IMR-90 (cell line): ENCODE results near the gene SHB. TPM values are rescaled to one million over a fixed set of nuclear protein-coding genes. Genes with fewer than 3 reads are reported as not detected.

Source experiments
- ATAC-seq: fragments of 200-7000 bp; cut with Tn5 transposase; 2 replicates; pipeline ENCODE4 v1.9.1; 2020; ENCODE audit warnings: low read depth, mild to moderate bottlenecking, moderate library complexity
- BruUV-seq: library from RNA; stranded (reverse); fragments of 400-500 nt; replicated peaks from 2 replicates; lab custom pipeline; 2021; lab: Mats Ljungman, UMichigan
- CTCF ChIA-PET: fragments of 300-600 bp; formaldehyde crosslinking; extraction: SDS; loops from one replicate; lab custom pipeline; 2021; ENCODE audit warnings: antibody characterized with exemption; lab: Yijun Ruan, JAX
- POLR2A ChIA-PET: fragments of 300-600 bp; sonication (Branson Sonifier 250); formaldehyde crosslinking; loops from one replicate; lab custom pipeline; 2022; ENCODE audit warnings: antibody characterized with exemption; ENCODE audit not compliant: unreplicated experiment; lab: Charles Lee
- DNase-seq: peaks from one replicate; pipeline ENCODE4 v3.0.0; 2013
- H2AFZ ChIP-seq: replicated peaks from 2 replicates; pipeline ENCODE3; 2013; ENCODE audit warnings: low read length, mild to moderate bottlenecking; ENCODE audit not compliant: poor library complexity
- H2AK5ac ChIP-seq: 2 replicates; pipeline ENCODE4 v1.6.1; 2013; ENCODE audit warnings: low read depth, low read length, inconsistent platforms
- H2AK9ac ChIP-seq: replicated peaks from 2 replicates; pipeline ENCODE3; 2013; ENCODE audit warnings: mild to moderate bottlenecking, low read depth, low read length, moderate library complexity; ENCODE audit not compliant: poor library complexity
- H2BK120ac ChIP-seq: 2 replicates; pipeline ENCODE4 v1.6.1; 2013; ENCODE audit warnings: low read depth, low read length, inconsistent platforms
- H2BK15ac ChIP-seq: 3 replicates; pipeline ENCODE4 v1.6.1; 2013; ENCODE audit warnings: low read depth, low read length, inconsistent platforms
- H2BK20ac ChIP-seq: 2 replicates; pipeline ENCODE4 v1.6.1; 2013; ENCODE audit warnings: low read depth, mild to moderate bottlenecking, inconsistent platforms, low read length, moderate library complexity
- H2BK5ac ChIP-seq: 2 replicates; pipeline ENCODE4 v1.6.1; 2013; ENCODE audit warnings: mild to moderate bottlenecking, low read depth, low read length, inconsistent platforms; ENCODE audit not compliant: poor library complexity, severe bottlenecking
- H3K14ac ChIP-seq: replicated peaks from 2 replicates; pipeline ENCODE4 v1.6.1; 2013; ENCODE audit warnings: low read depth, low read length, inconsistent platforms
- H3K18ac ChIP-seq: 2 replicates; pipeline ENCODE4 v1.6.1; 2013; ENCODE audit warnings: low read depth, low read length, control low read depth
- H3K23ac ChIP-seq: 2 replicates; pipeline ENCODE4 v1.6.1; 2013; ENCODE audit warnings: low read depth, low read length, inconsistent platforms
- H3K27ac ChIP-seq: 2 replicates; pipeline ENCODE4 v1.5.1; 2013; ENCODE audit warnings: mild to moderate bottlenecking, control low read depth, low read length; ENCODE audit not compliant: insufficient read depth
- H3K27me3 ChIP-seq: 2 replicates; pipeline ENCODE4 v1.6.1; 2013; ENCODE audit warnings: low read length; ENCODE audit not compliant: control insufficient read depth, insufficient read depth
- H3K36me3 ChIP-seq: 2 replicates; pipeline ENCODE4 v1.6.1; 2013; ENCODE audit warnings: low read length, mixed read lengths; ENCODE audit not compliant: control insufficient read depth, insufficient read depth
- H3K4ac ChIP-seq: 2 replicates; pipeline ENCODE4 v1.6.1; 2013; ENCODE audit warnings: low read depth, low read length, inconsistent platforms
- H3K4me1 ChIP-seq: 2 replicates; pipeline ENCODE4 v1.6.1; 2013; ENCODE audit warnings: low read length, mixed read lengths; ENCODE audit not compliant: control insufficient read depth, insufficient read depth
- H3K4me2 ChIP-seq: 2 replicates; pipeline ENCODE4 v1.6.1; 2013; ENCODE audit warnings: low read depth, mild to moderate bottlenecking, control low read depth, low read length, moderate library complexity
- H3K4me3 ChIP-seq: 2 replicates; pipeline ENCODE4 v1.5.1; 2013; ENCODE audit warnings: low read depth, mild to moderate bottlenecking, control low read depth, low read length, moderate library complexity; ENCODE audit not compliant: insufficient read depth
- H3K56ac ChIP-seq: 2 replicates; pipeline ENCODE4 v1.6.1; 2013; ENCODE audit warnings: low read length, inconsistent platforms; ENCODE audit not compliant: insufficient read depth; ENCODE audit errors: extremely low read depth
- H3K79me1 ChIP-seq, 2 experiments: 2 replicates each; pipeline ENCODE4 v1.6.1; 2013; ENCODE audit warnings: low read length in 2 of 2, inconsistent platforms in 1 of 2, low read depth in 1 of 2
- H3K9ac ChIP-seq: 2 replicates; pipeline ENCODE4 v1.6.1; 2013; ENCODE audit warnings: low read depth, low read length, control low read depth
- H3K9me1 ChIP-seq: 2 replicates; pipeline ENCODE4 v1.6.1; 2013; ENCODE audit warnings: low read length, inconsistent platforms; ENCODE audit not compliant: insufficient read depth
- H3K9me3 ChIP-seq: 2 replicates; pipeline ENCODE4 v1.6.1; 2013; ENCODE audit warnings: low read length; ENCODE audit not compliant: control insufficient read depth, insufficient read depth
- H4K20me1 ChIP-seq: 2 replicates; pipeline ENCODE4 v1.6.1; 2013; ENCODE audit warnings: low read length, inconsistent platforms; ENCODE audit not compliant: insufficient read depth
- H4K5ac ChIP-seq: 2 replicates; pipeline ENCODE4 v1.6.1; 2013; ENCODE audit warnings: mild to moderate bottlenecking, low read depth, low read length, control low read depth
- H4K8ac ChIP-seq, 2 experiments: 2 replicates each; pipeline ENCODE4 v1.6.1; 2013; ENCODE audit warnings: low read depth in 2 of 2, low read length in 2 of 2, control low read depth in 1 of 2, inconsistent platforms in 1 of 2
- H4K91ac ChIP-seq: 2 replicates; pipeline ENCODE4 v1.6.1; 2013; ENCODE audit warnings: low read depth, low read length, inconsistent platforms; ENCODE audit not compliant: insufficient read depth
- FOS ChIP-seq: fragments of 150-350 bp; IDR thresholded peaks from 2 replicates; pipeline ENCODE4 v1.6.1; 2016; ENCODE audit warnings: low read depth, low read length
- MXI1 ChIP-seq: IDR thresholded peaks from 2 replicates; pipeline ENCODE4 v1.6.1; 2012; ENCODE audit warnings: low read depth, mild to moderate bottlenecking, low read length, moderate library complexity, borderline replicate concordance
- NFE2L2 ChIP-seq: fragments of 150-350 bp; IDR thresholded peaks from 2 replicates; pipeline ENCODE4 v1.6.1; 2016; ENCODE audit warnings: low read depth, mild to moderate bottlenecking, low read length
- RAD21 ChIP-seq: IDR thresholded peaks from 2 replicates; pipeline ENCODE4 v1.6.1; 2012; ENCODE audit warnings: low read length, improper control_type of control experiment
- RCOR1 ChIP-seq: IDR thresholded peaks from 2 replicates; pipeline ENCODE4 v1.6.1; 2012; ENCODE audit warnings: mild to moderate bottlenecking, low read length, improper control_type of control experiment; ENCODE audit not compliant: insufficient replicate concordance
- RFX5 ChIP-seq: IDR thresholded peaks from 2 replicates; pipeline ENCODE4 v1.8.0; 2012; ENCODE audit warnings: low read depth, mild to moderate bottlenecking, low read length, moderate library complexity
- WGBS, 2 experiments: methylation state at CpG; one replicate each; pipeline versions ENCODE4 v1.1.5 to v1.1.7; 2013; ENCODE audit warnings: missing lambda C conversion rate in 2 of 2; ENCODE audit not compliant: insufficient read length in 1 of 2; ENCODE audit errors: extremely low coverage in 2 of 2; 5-methylcytosine and 5-hydroxymethylcytosine counted together
- dilution Hi-C: fragments of 300-500 bp; cut with HindIII; formaldehyde crosslinking; loops from one replicate; pipeline ENCODE4 v1.14.3; 2018; ENCODE audit warnings: low sequenced_read_pairs; ENCODE audit not compliant: unreplicated experiment
- in situ Hi-C: fragments of 300-500 bp; cut with MboI; formaldehyde crosslinking; loops from 3 replicates; pipeline ENCODE4 v1.14.3; 2019; ENCODE audit warnings: low sequenced_read_pairs, inconsistent platforms, mixed read lengths
- intact Hi-C: fragments of 100-400 bp; cut with micrococcal nuclease; formaldehyde crosslinking; loops from 2 replicates; pipeline ENCODE4 v1.10.0; 2022
- polyA plus RNA-seq, 3 experiments: library from polyadenylated mRNA; depleted of rRNA; stranded (reverse); fragments of >200 nt; gene quantifications; 2 replicates each; pipeline ENCODE4 v1.2.3, GENCODE V29; 2012; ENCODE audit warnings: low replicate concordance in 1 of 3
- total RNA-seq: library from RNA; depleted of rRNA; stranded (reverse); fragments of >200 nt; gene quantifications from 2 replicates; pipeline ENCODE4 v1.2.3, GENCODE V29; 2012
- TF ChIP-seq, protein P1 (sequence below): fragments of 150-350 bp; IDR thresholded peaks from 2 replicates; pipeline ENCODE4 v1.6.1; 2016; ENCODE audit warnings: low read depth, mild to moderate bottlenecking, low read length, moderate library complexity, borderline replicate concordance
- TF ChIP-seq, protein P2 (sequence below): conservative IDR thresholded peaks from 2 replicates; pipeline ENCODE4 v1.5.1; 2012; ENCODE audit warnings: mild to moderate bottlenecking, low read depth, low read length, improper control_type of control experiment
- TF ChIP-seq, protein P3 (sequence below): fragments of 150-350 bp; IDR thresholded peaks from 2 replicates; pipeline ENCODE4 v1.6.1; 2017; ENCODE audit warnings: mild to moderate bottlenecking, antibody characterized with exemption, low read length, low read depth

SHB gene
- total and polyA plus RNA-seq, 2 of the 4 experiments (the other 2 are of a cell fraction), result 6.1 to 20.4 TPM

DNA sequence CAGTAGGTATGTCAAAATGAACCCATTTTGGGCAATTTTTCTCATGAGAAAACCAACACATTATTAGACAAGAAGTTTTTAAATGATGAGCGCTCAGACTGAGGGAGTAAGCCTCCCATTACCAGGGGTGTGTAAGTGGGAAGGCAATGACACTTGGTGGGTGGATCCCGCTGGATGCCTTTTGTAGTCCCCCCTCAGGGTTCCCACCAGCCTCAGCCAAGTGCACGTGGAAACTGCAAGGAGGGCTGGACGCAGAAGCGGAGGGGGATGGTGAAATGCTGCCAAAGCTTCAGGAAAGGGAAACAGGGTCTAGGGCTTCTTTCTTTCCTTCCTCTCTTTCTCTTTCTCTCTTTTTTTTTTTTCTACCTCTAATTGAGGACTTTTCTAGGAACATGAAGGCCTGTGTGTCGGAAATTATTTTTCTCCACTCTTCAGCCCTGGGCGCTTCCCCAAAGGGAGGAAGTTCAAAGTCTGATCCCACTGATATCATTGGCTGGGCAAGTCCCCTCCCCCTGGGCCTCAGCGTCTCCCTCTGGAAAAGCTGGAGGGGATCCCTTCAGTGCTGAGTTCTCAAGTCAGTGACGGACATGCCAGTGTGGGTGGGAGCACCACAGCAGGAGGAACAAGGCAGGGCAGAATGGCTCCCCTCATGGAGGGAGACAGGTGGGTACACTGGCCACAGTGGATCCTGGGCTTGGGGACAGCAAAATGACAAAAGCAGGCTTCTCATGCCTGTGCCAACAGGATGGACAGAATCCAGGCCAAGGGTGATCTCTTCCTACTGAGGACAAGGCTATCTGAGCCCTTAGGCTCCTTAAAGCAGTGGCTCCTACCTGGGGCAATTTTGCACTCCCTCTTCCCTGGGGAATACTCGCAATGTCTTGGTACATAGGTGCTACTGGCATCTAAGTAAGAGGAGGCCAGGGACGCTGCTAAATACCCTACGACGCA, 141.2 kb downstream of the SHB start:
- H2BK120ac ChIP-seq, result no peak overlapping the region
- H3K36me3 ChIP-seq, result peaks cover 27% of the 10 kb centered on the region
- peaks cover 68 to 89% of the 10 kb centered on the region in 2 experiments for H3K79me1 ChIP-seq
- no peak overlapping the region for H2AFZ ChIP-seq
- 0 out of 2 replicates have a peak overlapping the region, but pooled peaks have one; percentile 14 for H2BK20ac ChIP-seq
- H3K4me1 ChIP-seq, result peaks cover 18% of the 10 kb centered on the region
- no peak overlapping the region for H3K56ac ChIP-seq
- no peak overlapping the region for H2BK15ac ChIP-seq
- no peak overlapping the region for H3K4me3 ChIP-seq
- intact Hi-C loops, result no loop called here
- H4K91ac ChIP-seq, result no peak overlapping the region
- no peak overlapping the region for H3K27ac ChIP-seq
- dilution Hi-C loops, result loop anchor here (25.0 kb wide), 1 partner anchor 134 kb away; the partner anchor contains the start of gene SHB
- no peak overlapping the region for H2AK9ac ChIP-seq
- DNase-seq (no peak), ATAC-seq (no peak)
- H4K8ac ChIP-seq, result peak overlapping the region in 1 of 2 experiments; percentile 12; a peak in 3 of 4 replicates
- POLR2A ChIA-PET, result no interaction called here
- in situ Hi-C loops, result loop anchor here (10.0 kb wide), 1 partner anchor 137 kb away; the partner anchor contains the start of gene SHB
- peak overlapping the region; percentile 56; the same call in 1 of the 2 replicates for H2AK5ac ChIP-seq
- no peak overlapping the region for H4K5ac ChIP-seq
- no peak overlapping the region for H3K18ac ChIP-seq
- H2BK5ac ChIP-seq, result no peak overlapping the region
- CTCF ChIA-PET, result no interaction called here
- H3K9ac ChIP-seq, result no peak overlapping the region
- no peak overlapping the region for H3K4ac ChIP-seq
- H3K9me3 ChIP-seq, result no peaks in the 10 kb centered on the region
- BruUV-seq, result no TSS peak
- TF ChIP-seq RAD21, result no peak
- TF ChIP-seq RFX5, result no peak
- TF ChIP-seq, protein P1, sequence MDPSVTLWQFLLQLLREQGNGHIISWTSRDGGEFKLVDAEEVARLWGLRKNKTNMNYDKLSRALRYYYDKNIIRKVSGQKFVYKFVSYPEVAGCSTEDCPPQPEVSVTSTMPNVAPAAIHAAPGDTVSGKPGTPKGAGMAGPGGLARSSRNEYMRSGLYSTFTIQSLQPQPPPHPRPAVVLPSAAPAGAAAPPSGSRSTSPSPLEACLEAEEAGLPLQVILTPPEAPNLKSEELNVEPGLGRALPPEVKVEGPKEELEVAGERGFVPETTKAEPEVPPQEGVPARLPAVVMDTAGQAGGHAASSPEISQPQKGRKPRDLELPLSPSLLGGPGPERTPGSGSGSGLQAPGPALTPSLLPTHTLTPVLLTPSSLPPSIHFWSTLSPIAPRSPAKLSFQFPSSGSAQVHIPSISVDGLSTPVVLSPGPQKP, result no peak
- no peak for TF ChIP-seq MXI1
- TF ChIP-seq, protein P2, sequence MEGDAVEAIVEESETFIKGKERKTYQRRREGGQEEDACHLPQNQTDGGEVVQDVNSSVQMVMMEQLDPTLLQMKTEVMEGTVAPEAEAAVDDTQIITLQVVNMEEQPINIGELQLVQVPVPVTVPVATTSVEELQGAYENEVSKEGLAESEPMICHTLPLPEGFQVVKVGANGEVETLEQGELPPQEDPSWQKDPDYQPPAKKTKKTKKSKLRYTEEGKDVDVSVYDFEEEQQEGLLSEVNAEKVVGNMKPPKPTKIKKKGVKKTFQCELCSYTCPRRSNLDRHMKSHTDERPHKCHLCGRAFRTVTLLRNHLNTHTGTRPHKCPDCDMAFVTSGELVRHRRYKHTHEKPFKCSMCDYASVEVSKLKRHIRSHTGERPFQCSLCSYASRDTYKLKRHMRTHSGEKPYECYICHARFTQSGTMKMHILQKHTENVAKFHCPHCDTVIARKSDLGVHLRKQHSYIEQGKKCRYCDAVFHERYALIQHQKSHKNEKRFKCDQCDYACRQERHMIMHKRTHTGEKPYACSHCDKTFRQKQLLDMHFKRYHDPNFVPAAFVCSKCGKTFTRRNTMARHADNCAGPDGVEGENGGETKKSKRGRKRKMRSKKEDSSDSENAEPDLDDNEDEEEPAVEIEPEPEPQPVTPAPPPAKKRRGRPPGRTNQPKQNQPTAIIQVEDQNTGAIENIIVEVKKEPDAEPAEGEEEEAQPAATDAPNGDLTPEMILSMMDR, result no peak
- TF ChIP-seq, protein P3, sequence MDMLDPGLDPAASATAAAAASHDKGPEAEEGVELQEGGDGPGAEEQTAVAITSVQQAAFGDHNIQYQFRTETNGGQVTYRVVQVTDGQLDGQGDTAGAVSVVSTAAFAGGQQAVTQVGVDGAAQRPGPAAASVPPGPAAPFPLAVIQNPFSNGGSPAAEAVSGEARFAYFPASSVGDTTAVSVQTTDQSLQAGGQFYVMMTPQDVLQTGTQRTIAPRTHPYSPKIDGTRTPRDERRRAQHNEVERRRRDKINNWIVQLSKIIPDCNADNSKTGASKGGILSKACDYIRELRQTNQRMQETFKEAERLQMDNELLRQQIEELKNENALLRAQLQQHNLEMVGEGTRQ, result no peak
- TF ChIP-seq NFE2L2, result no peak
- no peak for TF ChIP-seq RCOR1
- no peak for TF ChIP-seq FOS
- peaks cover 30% of the 10 kb centered on the region for H3K9me1 ChIP-seq
- H3K23ac ChIP-seq, result peak overlapping the region; percentile 23; the same call in 1 of the 2 replicates
- H4K20me1 ChIP-seq, result peaks cover 24% of the 10 kb centered on the region
- H3K27me3 ChIP-seq, result no peaks in the 10 kb centered on the region
- WGBS, 2 experiments, result 67% methylated on average over 3 of the region's 13 CpGs; no CpG with 5 or more reads in 1 of the 2 experiments
- no peak overlapping the region; the same call in 1 of the 2 replicates for H3K14ac ChIP-seq
- no peak overlapping the region for H3K4me2 ChIP-seq
